Measurements from ENCODE around the gene PTPRA. TPM values are rescaled to one million over a fixed set of nuclear protein-coding genes. Genes with fewer than 3 reads are reported as not detected.

Gene PTPRA
- total and polyA plus RNA-seq, 2 of the 8 experiments (the other 6 are each of a cell fraction or from before 2014, with no cell fraction given): 47.7 to 51.3 TPM

DNA sequence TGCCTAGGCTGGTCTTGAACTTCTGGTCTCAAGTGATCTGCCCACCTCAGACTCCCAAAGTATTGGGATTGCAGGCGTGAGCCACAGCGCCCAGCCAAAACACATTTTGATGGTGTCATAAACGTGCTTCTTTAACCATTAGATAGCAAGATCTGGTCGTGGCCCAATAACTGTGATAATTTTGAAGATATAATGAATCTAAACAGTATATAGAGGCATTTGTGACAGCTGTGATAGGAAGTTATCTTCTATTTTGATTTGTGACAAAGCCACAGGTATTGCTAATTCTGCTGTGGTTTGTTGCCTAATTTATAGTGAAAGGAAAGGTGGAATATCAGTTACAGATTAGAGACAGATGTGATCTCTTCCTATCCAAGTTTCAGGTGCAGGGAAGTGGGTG, 197.4 kb downstream of the PTPRA start (continued):
- TF ChIP-seq CREB1 (IDR thresholded peaks at IDR 0.05) (no peak), SRF (IDR thresholded peaks at IDR 0.05; ENCODE audit: low read depth, low read length) (no peak), CHD1 (IDR thresholded peaks at IDR 0.05; ENCODE audit: low read depth, low read length) (no peak)
